ENCODE measurements around the gene TGFBR3.

Gene TGFBR3

GRCh38 chr1:91676030-91676429 is 209.9 kb downstream of the TGFBR3 start:
- Mint-ChIP-seq H3K9me3 (peaks cover 9% of the 10 kb centered on the region), H3K36me3 (ENCODE audit: low read depth) (no peaks in the 10 kb centered on the region)
- no peak for DNase-seq

GRCh38 chr1:91674107-91674506 is 211.8 kb downstream of the TGFBR3 start:
- Mint-ChIP-seq H3K36me3 (ENCODE audit: low read depth) (no peaks in the 10 kb centered on the region), H3K27ac (no peak overlapping the region), H3K4me1 (peaks cover 18% of the 10 kb centered on the region), H3K4me3 (no peak overlapping the region), H3K27me3 (ENCODE audit: low read depth, poor library complexity) (peaks cover 4% of the 10 kb centered on the region), H3K9me3 (peaks cover 13% of the 10 kb centered on the region)
- no peak for DNase-seq
- TF ChIP-seq CTCF (IDR thresholded peaks at IDR 0.05): no peak

More at GRCh38 chr1:91676030-91676429, 209.9 kb downstream of the TGFBR3 start:
- H3K27ac Mint-ChIP-seq: no peak overlapping the region
- H3K27me3 Mint-ChIP-seq (ENCODE audit: low read depth, poor library complexity): peaks cover 4% of the 10 kb centered on the region
- TF ChIP-seq CTCF (IDR thresholded peaks at IDR 0.05): no peak
- peaks cover 16% of the 10 kb centered on the region for H3K4me1 Mint-ChIP-seq
- no peak overlapping the region for H3K4me3 Mint-ChIP-seq

- no peak for TF ChIP-seq CTCF (IDR thresholded peaks at IDR 0.05)
- no peaks in the 10 kb centered on the region for H3K36me3 Mint-ChIP-seq (ENCODE audit: low read depth)
- peaks cover 4% of the 10 kb centered on the region for H3K27me3 Mint-ChIP-seq (ENCODE audit: low read depth, poor library complexity)
- H3K4me1 Mint-ChIP-seq: peaks cover 18% of the 10 kb centered on the region
- peak overlapping the region; percentile 40 for H3K27ac Mint-ChIP-seq
- H3K4me3 Mint-ChIP-seq: no peak overlapping the region
- DNase-seq: no peak
- peaks cover 13% of the 10 kb centered on the region for H3K9me3 Mint-ChIP-seq
Measured at GRCh38 chr1:91673613-91674012, 212.3 kb downstream of the TGFBR3 start.

GRCh38 chr1:91672601-91673161 is 213.3 kb downstream of the TGFBR3 start:
- DNase-seq: no peak
- TF ChIP-seq CTCF (IDR thresholded peaks at IDR 0.05): no peak
- H3K9me3 Mint-ChIP-seq: peaks cover 8% of the 10 kb centered on the region
- peaks cover 4% of the 10 kb centered on the region for H3K27me3 Mint-ChIP-seq (ENCODE audit: low read depth, poor library complexity)
- no peaks in the 10 kb centered on the region for H3K36me3 Mint-ChIP-seq (ENCODE audit: low read depth)
- H3K4me3 Mint-ChIP-seq: no peak overlapping the region
- H3K4me1 Mint-ChIP-seq: peaks cover 18% of the 10 kb centered on the region
- peak overlapping the region; percentile 46 for H3K27ac Mint-ChIP-seq

- H3K4me1 Mint-ChIP-seq: peaks cover 18% of the 10 kb centered on the region
- no peak for TF ChIP-seq CTCF (IDR thresholded peaks at IDR 0.05)
- no peak overlapping the region for H3K4me3 Mint-ChIP-seq
- H3K27me3 Mint-ChIP-seq (ENCODE audit: low read depth, poor library complexity): peaks cover 4% of the 10 kb centered on the region
- DNase-seq: no peak
- H3K36me3 Mint-ChIP-seq (ENCODE audit: low read depth): no peaks in the 10 kb centered on the region
- H3K9me3 Mint-ChIP-seq: peaks cover 4% of the 10 kb centered on the region
- no peak overlapping the region for H3K27ac Mint-ChIP-seq
Measured at GRCh38 chr1:91670781-91671180, 215.2 kb downstream of the TGFBR3 start.
